ENCODE data around the gene CBFA2T2. TPM values are rescaled to one million over a fixed set of nuclear protein-coding genes. Genes with fewer than 3 reads are reported as not detected.

The CBFA2T2 gene
- total RNA-seq, 4 donors from 2014 or later, result 31.2 to 51.3 (median 37.8) TPM

GRCh38 chr20:33470457-33470856, 19.4 kb upstream of the CBFA2T2 start:
- H3K4me1 ChIP-seq, result peaks cover 0 to 9% (median 4%) of the 10 kb centered on the region in 4 donors
- H3K4me3 ChIP-seq, result no peak overlapping the region
- TF ChIP-seq CTCF (IDR thresholded peaks at IDR 0.05) (no peak), POLR2A (IDR thresholded peaks at IDR 0.05) (no peak)
- H3K27me3 ChIP-seq, result no peaks in the 10 kb centered on the region
- H3K36me3 ChIP-seq, result no peaks in the 10 kb centered on the region
- H3K9me3 ChIP-seq, result no peaks in the 10 kb centered on the region
- H3K27ac ChIP-seq, result no peak overlapping the region
- DNase-seq, result no peak

- no peak for DNase-seq
- Histone ChIP-seq H3K36me3 (no peaks in the 10 kb centered on the region), H3K27ac (no peak overlapping the region), H3K4me3 (no peak overlapping the region), H3K4me1 (peaks cover 0 to 13% (median 2%) of the 10 kb centered on the region in 4 donors), H3K27me3 (no peaks in the 10 kb centered on the region), H3K9me3 (no peaks in the 10 kb centered on the region)
- TF ChIP-seq POLR2A (IDR thresholded peaks at IDR 0.05), result no peak
- no peak for TF ChIP-seq CTCF (IDR thresholded peaks at IDR 0.05)
These were observed 19.0 kb upstream of the CBFA2T2 start for GRCh38 chr20:33470866-33471265.

GRCh38 chr20:33472868-33473435, 16.9 kb upstream of the CBFA2T2 start:
- H3K36me3 ChIP-seq, result no peaks in the 10 kb centered on the region
- no peak for DNase-seq
- TF ChIP-seq POLR2A (IDR thresholded peaks at IDR 0.05), result no peak
- no peak for TF ChIP-seq CTCF (IDR thresholded peaks at IDR 0.05)

GRCh38 chr20:33474097-33474873, 15.6 kb upstream of the CBFA2T2 start:
- no peaks in the 10 kb centered on the region for H3K36me3 ChIP-seq
- no peak for DNase-seq
- H3K27ac ChIP-seq, result no peak overlapping the region
- no peak overlapping the region for H3K4me3 ChIP-seq
- no peaks in the 10 kb centered on the region for H3K27me3 ChIP-seq
- H3K9me3 ChIP-seq, result no peaks in the 10 kb centered on the region
- TF ChIP-seq POLR2A (IDR thresholded peaks at IDR 0.05) (no peak), CTCF (IDR thresholded peaks at IDR 0.05) (no peak)
- peaks cover 0 to 23% (median 2%) of the 10 kb centered on the region in 4 donors for H3K4me1 ChIP-seq

More at GRCh38 chr20:33472868-33473435, 16.9 kb upstream of the CBFA2T2 start:
- Histone ChIP-seq H3K27me3 (no peaks in the 10 kb centered on the region), H3K4me1 (peaks cover 0 to 23% (median 2%) of the 10 kb centered on the region in 4 donors), H3K27ac (no peak overlapping the region), H3K4me3 (no peak overlapping the region), H3K9me3 (no peaks in the 10 kb centered on the region)

GRCh38 chr20:33474963-33475362, 14.9 kb upstream of the CBFA2T2 start:
- no peak overlapping the region for H3K27ac ChIP-seq

More at GRCh38 chr20:33474963-33475362, 14.9 kb upstream of the CBFA2T2 start:
- Histone ChIP-seq H3K4me1 (peaks cover 0 to 23% (median 2%) of the 10 kb centered on the region in 4 donors), H3K9me3 (no peaks in the 10 kb centered on the region), H3K27me3 (no peaks in the 10 kb centered on the region), H3K4me3 (no peak overlapping the region), H3K36me3 (no peaks in the 10 kb centered on the region)
- DNase-seq, result no peak
- TF ChIP-seq POLR2A (IDR thresholded peaks at IDR 0.05) (no peak), CTCF (IDR thresholded peaks at IDR 0.05) (no peak)
